Measurements from ENCODE around the gene NXPH1. TPM values are rescaled to one million over a fixed set of nuclear protein-coding genes. Genes with fewer than 3 reads are reported as not detected.

Gene NXPH1
- total and polyA plus RNA-seq, 2 experiments from 2014 or later, result not detected

- TF ChIP-seq EZH2 (IDR thresholded peaks at IDR 0.05; ENCODE audit: insufficient read depth, poor library complexity, severe bottlenecking) (no peak), EZH2phosphoT487 (IDR thresholded peaks at IDR 0.05; ENCODE audit: insufficient read depth, low read depth) (no peak)
- no peak overlapping the region for H3K4me3 ChIP-seq
- H4K20me1 ChIP-seq (ENCODE audit: insufficient read depth), result no peaks in the 10 kb centered on the region
- H3K36me3 ChIP-seq (ENCODE audit: low read depth), result no peaks in the 10 kb centered on the region
- no peaks in the 10 kb centered on the region for H3K9me3 ChIP-seq (ENCODE audit: low read depth)
- no peaks in the 10 kb centered on the region for H3K79me2 ChIP-seq (ENCODE audit: insufficient read depth)
- H2AFZ ChIP-seq, result no peak overlapping the region
- in situ Hi-C loops (cut with MboI), result no loop called here
- no peaks in the 10 kb centered on the region for H3K27me3 ChIP-seq (replicated peaks; ENCODE audit: insufficient read depth)
- H3K9ac ChIP-seq, result no peak overlapping the region
- H3K4me2 ChIP-seq (ENCODE audit: unreplicated experiment), result no peak overlapping the region
- no peaks in the 10 kb centered on the region for H3K4me1 ChIP-seq (ENCODE audit: insufficient read depth)
- H3K9me2 ChIP-seq (ENCODE audit: insufficient read depth), result no peaks in the 10 kb centered on the region
- no peak overlapping the region for H3K27ac ChIP-seq
- no peaks in the 10 kb centered on the region for H3F3A ChIP-seq (ENCODE audit: insufficient read depth)
- no peak for DNase-seq
- WGBS, 2 experiments (ENCODE audit: low coverage in 1 of 2, low lambda C conversion rate in 2 of 2, missing lambda C conversion rate in 2 of 2), result 37 to 43% methylated on average over 2 of the region's 2 CpGs
Observed at GRCh38 chr7:8388257-8388625, 45.2 kb upstream of the NXPH1 start.

DNA sequence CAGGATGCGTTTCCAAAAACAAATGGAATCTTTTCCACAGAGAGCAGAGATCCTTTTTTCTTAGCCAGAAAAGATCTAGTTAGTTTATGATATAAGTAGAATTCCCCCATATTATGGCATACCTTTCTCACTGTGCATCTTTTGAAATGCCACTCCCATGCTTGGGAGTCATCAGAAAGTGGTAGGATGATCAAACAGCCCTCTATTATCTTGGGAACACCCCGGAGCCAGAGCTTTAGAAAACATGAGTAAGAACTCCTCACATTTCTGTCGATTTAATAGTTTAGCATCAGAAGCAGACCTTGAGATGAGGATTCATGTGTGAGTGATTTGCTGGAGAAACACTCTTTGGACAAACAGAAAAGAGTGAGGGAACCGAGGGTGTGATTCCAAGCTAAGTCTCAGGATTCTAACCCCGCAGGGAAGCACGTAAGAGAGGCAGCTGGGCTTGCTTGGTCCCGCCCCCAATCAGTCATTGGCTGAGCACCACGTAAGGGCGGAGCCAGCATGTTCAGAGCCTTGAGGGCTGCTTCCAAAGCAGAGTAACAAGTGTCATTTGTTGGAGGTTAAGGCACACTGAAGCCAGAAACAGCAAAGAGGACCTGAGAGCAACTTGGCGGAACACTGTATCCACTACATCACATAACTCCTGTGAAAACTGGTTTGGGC is 43.7 kb upstream of the NXPH1 start:
- Histone ChIP-seq H3K36me3 (ENCODE audit: low read depth) (no peaks in the 10 kb centered on the region), H3K27ac (no peak overlapping the region), H3K9ac (no peak overlapping the region), H4K20me1 (ENCODE audit: insufficient read depth) (no peaks in the 10 kb centered on the region), H3K4me2 (ENCODE audit: unreplicated experiment) (no peak overlapping the region), H3K9me2 (ENCODE audit: insufficient read depth) (no peaks in the 10 kb centered on the region), H3K79me2 (ENCODE audit: insufficient read depth) (no peaks in the 10 kb centered on the region), H3K4me1 (ENCODE audit: insufficient read depth) (no peaks in the 10 kb centered on the region), H2AFZ (no peak overlapping the region), H3K27me3 (replicated peaks; ENCODE audit: insufficient read depth) (no peaks in the 10 kb centered on the region), H3F3A (ENCODE audit: insufficient read depth) (no peaks in the 10 kb centered on the region), H3K9me3 (ENCODE audit: low read depth) (no peaks in the 10 kb centered on the region), H3K4me3 (no peak overlapping the region)
- in situ Hi-C loops (cut with MboI), result no loop called here
- TF ChIP-seq EZH2 (IDR thresholded peaks at IDR 0.05; ENCODE audit: insufficient read depth, poor library complexity, severe bottlenecking), result no peak
- no peak for TF ChIP-seq EZH2phosphoT487 (IDR thresholded peaks at IDR 0.05; ENCODE audit: insufficient read depth, low read depth)
- WGBS, 2 experiments (ENCODE audit: low coverage in 1 of 2, low lambda C conversion rate in 2 of 2, missing lambda C conversion rate in 2 of 2), result 11 to 13% methylated on average over 10 of the region's 10 CpGs
- DNase-seq, result peak; percentile 10

DNA sequence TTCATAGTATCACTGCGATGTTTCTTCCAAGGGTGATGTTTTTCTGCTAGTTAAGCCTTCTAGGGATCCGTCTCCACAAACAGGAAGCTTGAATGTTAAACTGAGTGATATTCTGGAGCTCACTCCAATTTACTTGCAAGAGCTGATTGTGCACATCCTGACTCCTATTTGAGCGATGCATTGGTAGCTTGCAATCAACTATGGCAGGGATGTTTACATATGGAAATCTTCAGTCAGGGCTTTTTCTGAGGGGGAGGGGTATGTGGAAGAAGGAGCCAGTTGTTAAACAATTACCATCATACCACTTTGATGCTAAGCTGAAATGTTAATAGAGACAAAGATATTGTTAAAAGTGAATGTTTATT is 43.2 kb upstream of the NXPH1 start:
- Histone ChIP-seq H3K4me2 (ENCODE audit: unreplicated experiment) (no peak overlapping the region), H4K20me1 (ENCODE audit: insufficient read depth) (no peaks in the 10 kb centered on the region), H3F3A (ENCODE audit: insufficient read depth) (no peaks in the 10 kb centered on the region), H3K79me2 (ENCODE audit: insufficient read depth) (no peaks in the 10 kb centered on the region), H3K27me3 (replicated peaks; ENCODE audit: insufficient read depth) (no peaks in the 10 kb centered on the region), H3K9me3 (ENCODE audit: low read depth) (no peaks in the 10 kb centered on the region), H3K27ac (no peak overlapping the region), H3K4me1 (ENCODE audit: insufficient read depth) (no peaks in the 10 kb centered on the region), H2AFZ (no peak overlapping the region), H3K9ac (no peak overlapping the region), H3K36me3 (ENCODE audit: low read depth) (no peaks in the 10 kb centered on the region), H3K9me2 (ENCODE audit: insufficient read depth) (no peaks in the 10 kb centered on the region), H3K4me3 (no peak overlapping the region)
- in situ Hi-C loops (cut with MboI), result no loop called here
- 7 to 16% methylated on average over 3 of the region's 3 CpGs for WGBS, 2 experiments (ENCODE audit: low coverage in 1 of 2, low lambda C conversion rate in 2 of 2, missing lambda C conversion rate in 2 of 2)
- TF ChIP-seq EZH2phosphoT487 (IDR thresholded peaks at IDR 0.05; ENCODE audit: insufficient read depth, low read depth), result no peak
- no peak for TF ChIP-seq EZH2 (IDR thresholded peaks at IDR 0.05; ENCODE audit: insufficient read depth, poor library complexity, severe bottlenecking)
- no peak for DNase-seq

- no peak for DNase-seq
Observed at GRCh38 chr7:8391353-8392062, 41.9 kb upstream of the NXPH1 start.

More at GRCh38 chr7:8391353-8392062, 41.9 kb upstream of the NXPH1 start:
- in situ Hi-C loops (cut with MboI), result no loop called here
- Histone ChIP-seq H3F3A (ENCODE audit: insufficient read depth) (no peaks in the 10 kb centered on the region), H3K9ac (no peak overlapping the region), H2AFZ (no peak overlapping the region), H3K4me3 (no peak overlapping the region), H3K4me1 (ENCODE audit: insufficient read depth) (no peaks in the 10 kb centered on the region), H3K79me2 (ENCODE audit: insufficient read depth) (no peaks in the 10 kb centered on the region), H4K20me1 (ENCODE audit: insufficient read depth) (no peaks in the 10 kb centered on the region), H3K27ac (no peak overlapping the region), H3K27me3 (replicated peaks; ENCODE audit: insufficient read depth) (no peaks in the 10 kb centered on the region), H3K36me3 (ENCODE audit: low read depth) (no peaks in the 10 kb centered on the region), H3K9me2 (ENCODE audit: insufficient read depth) (no peaks in the 10 kb centered on the region), H3K9me3 (ENCODE audit: low read depth) (no peaks in the 10 kb centered on the region), H3K4me2 (ENCODE audit: unreplicated experiment) (no peak overlapping the region)
- 12 to 18% methylated on average over 6 of the region's 6 CpGs for WGBS, 2 experiments (ENCODE audit: low coverage in 1 of 2, low lambda C conversion rate in 2 of 2, missing lambda C conversion rate in 2 of 2)
- no peak for TF ChIP-seq EZH2 (IDR thresholded peaks at IDR 0.05; ENCODE audit: insufficient read depth, poor library complexity, severe bottlenecking)
- TF ChIP-seq EZH2phosphoT487 (IDR thresholded peaks at IDR 0.05; ENCODE audit: insufficient read depth, low read depth), result no peak
